Astrocyte (in vitro differentiated cells and primary cell): ENCODE measurements around the gene VPS37B. TPM values are rescaled to one million over a fixed set of nuclear protein-coding genes. Genes with fewer than 3 reads are reported as not detected.

Experiments
- DNase-seq: peaks from one replicate; pipeline ENCODE4 v3.0.0-alpha.2; 2010; ENCODE audit warnings: low read depth
- FAIRE-seq: peaks from 2 replicates; lab custom pipeline; 2011; peaks lifted over from hg19 to GRCh38; lab: Jason Lieb, UNC
- H2AFZ ChIP-seq: 2 replicates; pipeline ENCODE4 v1.6.0; 2012; ENCODE audit warnings: low read depth, low read length, inconsistent platforms
- H3K27ac ChIP-seq: 2 replicates; pipeline ENCODE4 v1.5.1; 2011; ENCODE audit warnings: low read depth, low read length, inconsistent platforms
- H3K27me3 ChIP-seq: 2 replicates; pipeline ENCODE4 v1.6.0; 2011; ENCODE audit warnings: low read length, inconsistent platforms; ENCODE audit not compliant: insufficient read depth
- H3K36me3 ChIP-seq: 2 replicates; pipeline ENCODE4 v1.5.1; 2011; ENCODE audit warnings: low read length, inconsistent platforms; ENCODE audit not compliant: insufficient read depth
- H3K4me1 ChIP-seq: 2 replicates; pipeline ENCODE4 v1.5.1; 2011; ENCODE audit warnings: low read length, inconsistent platforms; ENCODE audit not compliant: insufficient read depth
- H3K4me2 ChIP-seq: 2 replicates; pipeline ENCODE4 v1.6.0; 2012; ENCODE audit warnings: low read length, inconsistent platforms
- H3K4me3 ChIP-seq: 2 replicates; pipeline ENCODE4 v1.5.1; 2011; ENCODE audit warnings: low read depth, mild to moderate bottlenecking, low read length, inconsistent platforms; ENCODE audit not compliant: insufficient read depth
- H3K79me2 ChIP-seq: 2 replicates; pipeline ENCODE4 v1.6.0; 2012; ENCODE audit warnings: mild to moderate bottlenecking, low read length, inconsistent platforms; ENCODE audit not compliant: insufficient read depth
- H3K9ac ChIP-seq: 2 replicates; pipeline ENCODE4 v1.6.0; 2012; ENCODE audit warnings: mild to moderate bottlenecking, low read length, inconsistent platforms
- H3K9me3 ChIP-seq: 2 replicates; pipeline ENCODE4 v1.5.1; 2012; ENCODE audit warnings: low read depth, mild to moderate bottlenecking, low read length, inconsistent platforms; ENCODE audit not compliant: insufficient read depth
- H4K20me1 ChIP-seq: 2 replicates; pipeline ENCODE4 v1.6.0; 2012; ENCODE audit warnings: low read length, inconsistent platforms; ENCODE audit not compliant: insufficient read depth
- H3K27ac Mint-ChIP-seq: one replicate; pipeline ENCODE4 v1.8.0; 2021; ENCODE audit warnings: mild to moderate bottlenecking, mixed read lengths; ENCODE audit not compliant: unreplicated experiment
- H3K27me3 Mint-ChIP-seq: one replicate; pipeline ENCODE4 v1.8.0; 2021; ENCODE audit warnings: low read depth, mixed read lengths; ENCODE audit not compliant: unreplicated experiment
- H3K36me3 Mint-ChIP-seq: one replicate; pipeline ENCODE4 v1.8.0; 2021; ENCODE audit warnings: low read depth, mixed read lengths; ENCODE audit not compliant: unreplicated experiment
- H3K4me1 Mint-ChIP-seq: one replicate; pipeline ENCODE4 v1.8.0; 2021; ENCODE audit warnings: low read depth, mixed read lengths; ENCODE audit not compliant: unreplicated experiment
- H3K4me3 Mint-ChIP-seq: one replicate; pipeline ENCODE4 v1.8.0; 2021; ENCODE audit warnings: mild to moderate bottlenecking, moderate library complexity, mixed read lengths; ENCODE audit not compliant: unreplicated experiment
- H3K9me3 Mint-ChIP-seq: one replicate; pipeline ENCODE4 v1.8.0; 2021; ENCODE audit warnings: mild to moderate bottlenecking, mixed read lengths; ENCODE audit not compliant: unreplicated experiment
- CTCF ChIP-seq: IDR thresholded peaks from 2 replicates; pipeline ENCODE4 v1.5.1; 2011; ENCODE audit warnings: low read depth, mild to moderate bottlenecking, inconsistent platforms, low read length, moderate library complexity; ENCODE audit not compliant: insufficient read depth
- EZH2 ChIP-seq: IDR thresholded peaks from 2 replicates; pipeline ENCODE4 v1.6.1; 2012; ENCODE audit warnings: mild to moderate bottlenecking, low read length, inconsistent platforms; ENCODE audit not compliant: insufficient read depth
- total RNA-seq: library from RNA; stranded (reverse); gene quantifications from 2 replicates; pipeline ENCODE4 v1.2.1, GENCODE V29; 2021

Gene VPS37B
- total RNA-seq, 1 donor from 2014 or later = 31.4 TPM

- Histone ChIP-seq H2AFZ (no peak overlapping the region), H3K36me3 (no peaks in the 10 kb centered on the region), H3K9ac (no peak overlapping the region), H3K4me3 (no peak overlapping the region), H3K79me2 (no peaks in the 10 kb centered on the region), H4K20me1 (peaks cover 30% of the 10 kb centered on the region), H3K9me3 (no peaks in the 10 kb centered on the region), H3K4me1 (peaks cover 11% of the 10 kb centered on the region), H3K27ac (no peak overlapping the region), H3K4me2 (no peak overlapping the region), H3K27me3 (no peaks in the 10 kb centered on the region)
- H3K27ac Mint-ChIP-seq = no peak overlapping the region
- no peaks in the 10 kb centered on the region for H3K27me3 Mint-ChIP-seq
- FAIRE-seq (no peak), DNase-seq (no peak)
- no peaks in the 10 kb centered on the region for H3K4me1 Mint-ChIP-seq
- TF ChIP-seq CTCF = no peak
- no peak for TF ChIP-seq EZH2
- H3K4me3 Mint-ChIP-seq = no peak overlapping the region
- no peaks in the 10 kb centered on the region for H3K9me3 Mint-ChIP-seq
- peaks cover 14% of the 10 kb centered on the region for H3K36me3 Mint-ChIP-seq
Measured at GRCh38 chr12:122860854-122861586, 34.9 kb downstream of the VPS37B start.

DNA sequence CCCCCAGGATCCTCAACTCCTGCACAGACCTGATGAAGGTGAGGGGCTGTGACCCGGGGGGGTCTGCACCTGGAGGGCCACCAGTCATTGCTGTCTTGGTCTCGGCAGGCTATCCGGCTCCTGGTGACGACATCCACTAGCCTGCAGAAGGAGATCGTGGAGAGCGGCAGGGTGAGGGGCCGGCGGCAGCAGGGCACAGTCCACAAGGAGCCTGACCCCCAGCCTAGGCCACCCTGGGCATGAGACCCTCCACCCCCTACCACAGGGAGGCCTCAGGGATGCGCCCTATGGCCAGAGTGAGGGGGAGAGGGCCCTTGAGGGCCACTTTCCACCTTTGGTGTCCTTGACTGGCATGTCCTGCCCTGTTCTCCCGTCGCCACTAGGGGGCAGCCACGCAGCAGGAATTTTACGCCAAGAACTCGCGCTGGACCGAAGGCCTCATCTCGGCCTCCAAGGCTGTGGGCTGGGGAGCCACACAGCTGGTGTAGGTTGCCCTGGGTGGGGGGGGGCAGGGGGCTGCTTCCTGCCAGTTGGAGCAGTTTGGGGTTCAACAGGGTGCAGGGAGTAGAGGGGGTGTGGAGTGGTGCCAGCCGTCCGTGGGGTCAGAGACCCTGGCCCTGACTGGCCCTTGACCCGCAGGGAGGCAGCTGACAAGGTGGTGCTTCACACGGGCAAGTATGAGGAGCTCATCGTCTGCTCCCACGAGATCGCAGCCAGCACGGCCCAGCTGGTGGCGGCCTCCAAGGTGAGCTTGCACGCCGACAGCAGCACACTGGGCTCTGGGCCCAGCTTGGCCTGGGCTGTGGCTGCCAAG is 35.7 kb downstream of the VPS37B start:
- H3K4me1 ChIP-seq = peaks cover 11% of the 10 kb centered on the region
- H4K20me1 ChIP-seq = peaks cover 22% of the 10 kb centered on the region
- no peak overlapping the region for H3K27ac Mint-ChIP-seq
- no peak overlapping the region for H2AFZ ChIP-seq
- peaks cover 14% of the 10 kb centered on the region for H3K36me3 Mint-ChIP-seq
- H3K4me1 Mint-ChIP-seq = no peaks in the 10 kb centered on the region
- TF ChIP-seq EZH2 (no peak), CTCF (peak; percentile 74)
- H3K4me3 ChIP-seq = no peak overlapping the region
- H3K4me2 ChIP-seq = no peak overlapping the region
- H3K27me3 Mint-ChIP-seq = no peaks in the 10 kb centered on the region
- FAIRE-seq = no peak
- H3K79me2 ChIP-seq = no peaks in the 10 kb centered on the region
- H3K36me3 ChIP-seq = no peaks in the 10 kb centered on the region
- H3K27ac ChIP-seq = no peak overlapping the region
- no peaks in the 10 kb centered on the region for H3K27me3 ChIP-seq
- H3K9me3 ChIP-seq = no peaks in the 10 kb centered on the region
- DNase-seq = no peak
- no peak overlapping the region for H3K4me3 Mint-ChIP-seq
- no peaks in the 10 kb centered on the region for H3K9me3 Mint-ChIP-seq
- no peak overlapping the region for H3K9ac ChIP-seq
